ENCODE data around the gene THRB.

DNA sequence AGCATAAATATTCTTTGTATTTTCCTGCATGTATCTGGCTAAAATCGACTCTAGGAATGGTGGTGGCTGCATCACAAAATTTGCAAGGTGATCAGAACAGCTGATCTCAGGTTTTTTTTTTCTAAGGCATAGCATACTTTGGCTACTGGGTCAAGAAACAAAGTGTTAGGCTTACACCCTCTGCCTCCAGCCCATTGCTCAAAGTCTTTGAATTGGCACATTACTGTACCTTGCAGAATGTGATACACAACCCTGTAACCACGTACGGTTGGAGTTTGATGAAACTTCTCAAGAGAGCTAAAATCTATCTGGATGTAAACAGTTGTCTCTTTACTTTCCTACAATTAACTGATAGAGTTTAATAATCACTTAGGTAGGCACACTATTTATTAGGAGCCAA is 188.1 kb downstream of the THRB start:
- TF ChIP-seq, protein P1, sequence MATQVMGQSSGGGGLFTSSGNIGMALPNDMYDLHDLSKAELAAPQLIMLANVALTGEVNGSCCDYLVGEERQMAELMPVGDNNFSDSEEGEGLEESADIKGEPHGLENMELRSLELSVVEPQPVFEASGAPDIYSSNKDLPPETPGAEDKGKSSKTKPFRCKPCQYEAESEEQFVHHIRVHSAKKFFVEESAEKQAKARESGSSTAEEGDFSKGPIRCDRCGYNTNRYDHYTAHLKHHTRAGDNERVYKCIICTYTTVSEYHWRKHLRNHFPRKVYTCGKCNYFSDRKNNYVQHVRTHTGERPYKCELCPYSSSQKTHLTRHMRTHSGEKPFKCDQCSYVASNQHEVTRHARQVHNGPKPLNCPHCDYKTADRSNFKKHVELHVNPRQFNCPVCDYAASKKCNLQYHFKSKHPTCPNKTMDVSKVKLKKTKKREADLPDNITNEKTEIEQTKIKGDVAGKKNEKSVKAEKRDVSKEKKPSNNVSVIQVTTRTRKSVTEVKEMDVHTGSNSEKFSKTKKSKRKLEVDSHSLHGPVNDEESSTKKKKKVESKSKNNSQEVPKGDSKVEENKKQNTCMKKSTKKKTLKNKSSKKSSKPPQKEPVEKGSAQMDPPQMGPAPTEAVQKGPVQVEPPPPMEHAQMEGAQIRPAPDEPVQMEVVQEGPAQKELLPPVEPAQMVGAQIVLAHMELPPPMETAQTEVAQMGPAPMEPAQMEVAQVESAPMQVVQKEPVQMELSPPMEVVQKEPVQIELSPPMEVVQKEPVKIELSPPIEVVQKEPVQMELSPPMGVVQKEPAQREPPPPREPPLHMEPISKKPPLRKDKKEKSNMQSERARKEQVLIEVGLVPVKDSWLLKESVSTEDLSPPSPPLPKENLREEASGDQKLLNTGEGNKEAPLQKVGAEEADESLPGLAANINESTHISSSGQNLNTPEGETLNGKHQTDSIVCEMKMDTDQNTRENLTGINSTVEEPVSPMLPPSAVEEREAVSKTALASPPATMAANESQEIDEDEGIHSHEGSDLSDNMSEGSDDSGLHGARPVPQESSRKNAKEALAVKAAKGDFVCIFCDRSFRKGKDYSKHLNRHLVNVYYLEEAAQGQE (IDR thresholded peaks at IDR 0.05; ENCODE audit: low read depth, low read length): no peak
- TF ChIP-seq RAD21 (IDR thresholded peaks at IDR 0.05; ENCODE audit: low read length) (no peak), TAF1 (IDR thresholded peaks at IDR 0.05; ENCODE audit: borderline replicate concordance, low read depth, low read length) (no peak), JUND (IDR thresholded peaks at IDR 0.05) (no peak)
- TF ChIP-seq, protein P2, sequence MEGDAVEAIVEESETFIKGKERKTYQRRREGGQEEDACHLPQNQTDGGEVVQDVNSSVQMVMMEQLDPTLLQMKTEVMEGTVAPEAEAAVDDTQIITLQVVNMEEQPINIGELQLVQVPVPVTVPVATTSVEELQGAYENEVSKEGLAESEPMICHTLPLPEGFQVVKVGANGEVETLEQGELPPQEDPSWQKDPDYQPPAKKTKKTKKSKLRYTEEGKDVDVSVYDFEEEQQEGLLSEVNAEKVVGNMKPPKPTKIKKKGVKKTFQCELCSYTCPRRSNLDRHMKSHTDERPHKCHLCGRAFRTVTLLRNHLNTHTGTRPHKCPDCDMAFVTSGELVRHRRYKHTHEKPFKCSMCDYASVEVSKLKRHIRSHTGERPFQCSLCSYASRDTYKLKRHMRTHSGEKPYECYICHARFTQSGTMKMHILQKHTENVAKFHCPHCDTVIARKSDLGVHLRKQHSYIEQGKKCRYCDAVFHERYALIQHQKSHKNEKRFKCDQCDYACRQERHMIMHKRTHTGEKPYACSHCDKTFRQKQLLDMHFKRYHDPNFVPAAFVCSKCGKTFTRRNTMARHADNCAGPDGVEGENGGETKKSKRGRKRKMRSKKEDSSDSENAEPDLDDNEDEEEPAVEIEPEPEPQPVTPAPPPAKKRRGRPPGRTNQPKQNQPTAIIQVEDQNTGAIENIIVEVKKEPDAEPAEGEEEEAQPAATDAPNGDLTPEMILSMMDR (IDR thresholded peaks at IDR 0.05): no peak
